ENCODE measurements around the gene USP24.
A peak's percentile ranks its signal among the peaks of the same experiment; 100 is the strongest.

USP24 gene

GRCh38 chr1:55156093-55156492 is 59.1 kb downstream of the USP24 start:
- no peak for DNase-seq (ENCODE audit: low spot score)

- DNase-seq (ENCODE audit: low spot score): peak; percentile 20
Observed at GRCh38 chr1:55155522-55155921, 59.6 kb downstream of the USP24 start.

GRCh38 chr1:55154616-55155015 is 60.5 kb downstream of the USP24 start:
- DNase-seq (ENCODE audit: low spot score): peak; percentile 92

- no peak for DNase-seq (ENCODE audit: low spot score)
Observed at GRCh38 chr1:55153031-55153430, 62.1 kb downstream of the USP24 start.

GRCh38 chr1:55150880-55151588 is 64.1 kb downstream of the USP24 start:
- no peak for DNase-seq (ENCODE audit: low spot score)

- no peak for DNase-seq (ENCODE audit: low spot score)
Observed at GRCh38 chr1:55148676-55149075, 66.5 kb downstream of the USP24 start.

GRCh38 chr1:55147524-55147923 is 67.6 kb downstream of the USP24 start:
- DNase-seq (ENCODE audit: low spot score): no peak

GRCh38 chr1:55146781-55147180 is 68.4 kb downstream of the USP24 start:
- DNase-seq (ENCODE audit: low spot score): no peak

- DNase-seq (ENCODE audit: low spot score): no peak
Observed at GRCh38 chr1:55144886-55145285, 70.3 kb downstream of the USP24 start.

- no peak for DNase-seq (ENCODE audit: low spot score)
Observed at GRCh38 chr1:55143684-55144083, 71.5 kb downstream of the USP24 start.

- DNase-seq (ENCODE audit: low spot score): no peak
Observed at GRCh38 chr1:55141295-55141893, 73.8 kb downstream of the USP24 start.

- peak; percentile 81 for DNase-seq (ENCODE audit: low spot score)
Observed at GRCh38 chr1:55140546-55140983, 74.6 kb downstream of the USP24 start.

GRCh38 chr1:55140137-55140536 is 75.0 kb downstream of the USP24 start:
- no peak for DNase-seq (ENCODE audit: low spot score)

GRCh38 chr1:55138823-55139222 is 76.3 kb downstream of the USP24 start:
- no peak for DNase-seq (ENCODE audit: low spot score)

- DNase-seq (ENCODE audit: low spot score): no peak
Observed at GRCh38 chr1:55134152-55134808, 80.9 kb downstream of the USP24 start.

GRCh38 chr1:55131801-55132200 is 83.4 kb downstream of the USP24 start:
- DNase-seq (ENCODE audit: low spot score): no peak

GRCh38 chr1:55131218-55131617 is 83.9 kb downstream of the USP24 start:
- no peak for DNase-seq (ENCODE audit: low spot score)

GRCh38 chr1:55129194-55129728 is 85.9 kb downstream of the USP24 start:
- no peak for DNase-seq (ENCODE audit: low spot score)

- no peak for DNase-seq (ENCODE audit: low spot score)
Observed at GRCh38 chr1:55128418-55128995, 86.7 kb downstream of the USP24 start.

- DNase-seq (ENCODE audit: low spot score): peak; percentile 4
Observed at GRCh38 chr1:55127827-55128343, 87.3 kb downstream of the USP24 start.

GRCh38 chr1:55124470-55124869 is 90.7 kb downstream of the USP24 start:
- no peak for DNase-seq (ENCODE audit: low spot score)

GRCh38 chr1:55120538-55120937 is 94.6 kb downstream of the USP24 start:
- DNase-seq (ENCODE audit: low spot score): no peak

Data from COLO829 (cell line).